SK-N-SH treated with all-trans-retinoic acid at 6 μM for 48 hours (cell line): ENCODE measurements around the gene KRTAP13-1.

Source experiments
- ARNTL ChIP-seq: fragments of 450-650 bp; formaldehyde crosslinking; IDR thresholded peaks from 2 replicates; pipeline ENCODE4 v1.5.0; 2020; ENCODE audit warnings: low read depth, mild to moderate bottlenecking, moderate library complexity, borderline replicate concordance
- CREB5 ChIP-seq: fragments of 250-450 bp; sonication (Bioruptor Pico); IDR thresholded peaks from 2 replicates; pipeline ENCODE4 v1.5.1; 2020; ENCODE audit warnings: low read depth, mild to moderate bottlenecking, moderate library complexity
- CSRNP3 ChIP-seq: fragments of 250-450 bp; sonication (Bioruptor Pico); IDR thresholded peaks from 2 replicates; pipeline ENCODE4 v1.5.1; 2021; ENCODE audit warnings: mild to moderate bottlenecking, moderate library complexity
- GLIS3 ChIP-seq: fragments of 250-450 bp; sonication (Bioruptor Pico); IDR thresholded peaks from 2 replicates; pipeline ENCODE4 v1.5.0; 2020; ENCODE audit warnings: mild to moderate bottlenecking, moderate library complexity
- ISL1 ChIP-seq: fragments of 250-450 bp; sonication (Bioruptor Pico); IDR thresholded peaks from 2 replicates; pipeline ENCODE4 v2.1.2; 2022; ENCODE audit warnings: mild to moderate bottlenecking, moderate library complexity
- PPARA ChIP-seq: fragments of 250-450 bp; sonication (Bioruptor Pico); IDR thresholded peaks from 2 replicates; pipeline ENCODE4 v1.5.0; 2020; ENCODE audit warnings: mild to moderate bottlenecking, borderline replicate concordance
- SNAI2 ChIP-seq: fragments of 250-450 bp; sonication (Bioruptor Pico); IDR thresholded peaks from 2 replicates; pipeline ENCODE4 v1.5.0; 2020; ENCODE audit warnings: mild to moderate bottlenecking, moderate library complexity
- TCF4 ChIP-seq: fragments of 250-450 bp; sonication (Bioruptor Pico); IDR thresholded peaks from 2 replicates; pipeline ENCODE4 v1.8.0; 2021; ENCODE audit warnings: mild to moderate bottlenecking, moderate library complexity, borderline replicate concordance
- ZC3H10 ChIP-seq: fragments of 250-450 bp; sonication (Bioruptor Pico); IDR thresholded peaks from 2 replicates; pipeline ENCODE4 v1.5.1; 2021; ENCODE audit warnings: mild to moderate bottlenecking, moderate library complexity
- ZFP30 ChIP-seq: fragments of 450-650 bp; formaldehyde crosslinking; IDR thresholded peaks from 2 replicates; pipeline ENCODE4 v1.5.0; 2022; ENCODE audit warnings: mild to moderate bottlenecking, moderate library complexity

- TF ChIP-seq GLIS3 (no peak), ZFP30 (CRISPR knock-in tag) (no peak), ISL1 (CRISPR knock-in tag) (no peak), TCF4 (CRISPR knock-in tag) (no peak), ZC3H10 (no peak), CREB5 (CRISPR knock-in tag) (no peak), CSRNP3 (CRISPR knock-in tag) (no peak), SNAI2 (no peak), ARNTL (CRISPR knock-in tag) (no peak), PPARA (CRISPR knock-in tag) (no peak)
Measured at GRCh38 chr21:30351534-30351933, 44.3 kb upstream of the KRTAP13-1 start.
